ENCODE results near the gene CNOT2. TPM values are rescaled to one million over a fixed set of nuclear protein-coding genes. Genes with fewer than 3 reads are reported as not detected.

CNOT2 gene
- total RNA-seq, 1 experiment from 2014 or later: 64.7 TPM

DNA sequence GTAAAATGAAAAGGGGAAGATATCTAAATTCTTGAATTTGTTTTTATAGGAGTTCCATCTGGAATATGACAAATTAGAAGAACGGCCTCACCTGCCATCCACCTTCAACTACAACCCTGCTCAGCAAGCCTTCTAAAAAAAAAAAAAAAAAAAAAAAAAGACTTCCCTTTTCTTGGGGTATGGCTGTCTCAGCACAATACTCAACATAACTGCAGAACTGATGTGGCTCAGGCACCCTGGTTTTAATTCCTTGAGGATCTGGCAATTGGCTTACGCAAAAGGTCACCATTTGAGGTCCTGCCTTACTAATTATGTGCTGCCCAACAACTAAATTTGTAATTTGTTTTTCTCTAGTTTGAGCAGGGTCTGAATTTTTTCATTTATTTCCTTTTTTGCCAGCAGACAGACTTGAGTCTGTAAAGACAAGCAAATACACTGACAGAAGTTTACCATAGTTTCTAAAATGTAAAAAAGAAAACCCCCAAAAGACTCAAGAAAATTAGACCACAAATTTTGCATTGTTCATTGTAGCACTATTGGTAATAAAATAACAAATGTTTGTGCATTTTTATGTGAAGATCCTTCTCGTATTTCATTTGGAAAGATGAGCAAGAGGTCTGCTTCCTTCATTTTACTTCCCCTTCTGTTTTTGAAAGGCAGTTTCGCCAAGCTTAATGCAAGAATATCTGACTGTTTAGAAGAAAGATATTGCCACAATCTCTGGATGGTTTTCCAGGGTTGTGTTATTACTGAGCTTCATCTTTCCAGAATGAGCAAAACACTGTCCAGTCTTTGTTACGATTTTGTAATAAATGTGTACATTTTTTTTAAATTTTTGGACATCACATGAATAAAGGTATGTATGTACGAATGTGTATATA lies 110.8 kb downstream of the CNOT2 start (continued):
- TF ChIP-seq, protein P1, sequence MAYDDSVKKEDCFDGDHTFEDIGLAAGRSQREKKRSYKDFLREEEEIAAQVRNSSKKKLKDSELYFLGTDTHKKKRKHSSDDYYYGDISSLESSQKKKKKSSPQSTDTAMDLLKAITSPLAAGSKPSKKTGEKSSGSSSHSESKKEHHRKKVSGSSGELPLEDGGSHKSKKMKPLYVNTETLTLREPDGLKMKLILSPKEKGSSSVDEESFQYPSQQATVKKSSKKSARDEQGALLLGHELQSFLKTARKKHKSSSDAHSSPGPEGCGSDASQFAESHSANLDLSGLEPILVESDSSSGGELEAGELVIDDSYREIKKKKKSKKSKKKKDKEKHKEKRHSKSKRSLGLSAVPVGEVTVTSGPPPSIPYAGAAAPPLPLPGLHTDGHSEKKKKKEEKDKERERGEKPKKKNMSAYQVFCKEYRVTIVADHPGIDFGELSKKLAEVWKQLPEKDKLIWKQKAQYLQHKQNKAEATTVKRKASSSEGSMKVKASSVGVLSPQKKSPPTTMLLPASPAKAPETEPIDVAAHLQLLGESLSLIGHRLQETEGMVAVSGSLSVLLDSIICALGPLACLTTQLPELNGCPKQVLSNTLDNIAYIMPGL (CRISPR knock-in tag; IDR thresholded peaks at IDR 0.05): no peak

DNA sequence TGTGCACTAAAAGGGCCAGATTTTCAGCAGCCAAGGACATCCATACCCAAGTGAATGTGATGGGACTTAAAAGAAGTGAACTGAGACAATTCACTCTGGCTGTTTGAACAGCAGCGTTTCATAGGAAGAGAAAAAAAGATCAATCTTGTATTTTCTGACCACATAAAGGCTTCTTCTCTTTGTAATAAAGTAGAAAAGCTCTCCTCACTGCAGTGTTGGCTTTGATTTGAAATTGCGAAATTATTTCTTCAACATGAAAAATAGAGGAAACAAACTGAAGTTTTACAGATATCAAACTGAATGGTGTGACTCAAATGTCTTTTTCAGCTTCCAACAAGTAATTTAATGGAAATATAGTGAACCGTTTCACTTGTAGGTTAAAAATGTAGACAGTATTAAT lies 111.6 kb downstream of the CNOT2 start:
- no peaks in the 10 kb centered on the region for H3K9me3 Mint-ChIP-seq
- no peaks in the 10 kb centered on the region for H3K27me3 Mint-ChIP-seq (ENCODE audit: low read depth)
- DNase-seq (ENCODE audit: low spot score) (no peak), ATAC-seq (no peak)
- H3K4me3 Mint-ChIP-seq: no peak overlapping the region
- ChIA-PET CTCF (no interaction called here), POLR2A (no interaction called here)
- H3K36me3 Mint-ChIP-seq: peaks cover 19% of the 10 kb centered on the region
- no peak for TF ChIP-seq PRRX2 (CRISPR knock-in tag; IDR thresholded peaks at IDR 0.05)
- no peak for TF ChIP-seq FOXK1 (CRISPR knock-in tag; IDR thresholded peaks at IDR 0.05)
- TF ChIP-seq GABPB1 (CRISPR knock-in tag; IDR thresholded peaks at IDR 0.05): no peak
- TF ChIP-seq, protein P2, sequence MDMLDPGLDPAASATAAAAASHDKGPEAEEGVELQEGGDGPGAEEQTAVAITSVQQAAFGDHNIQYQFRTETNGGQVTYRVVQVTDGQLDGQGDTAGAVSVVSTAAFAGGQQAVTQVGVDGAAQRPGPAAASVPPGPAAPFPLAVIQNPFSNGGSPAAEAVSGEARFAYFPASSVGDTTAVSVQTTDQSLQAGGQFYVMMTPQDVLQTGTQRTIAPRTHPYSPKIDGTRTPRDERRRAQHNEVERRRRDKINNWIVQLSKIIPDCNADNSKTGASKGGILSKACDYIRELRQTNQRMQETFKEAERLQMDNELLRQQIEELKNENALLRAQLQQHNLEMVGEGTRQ (CRISPR knock-in tag; IDR thresholded peaks at IDR 0.05): no peak
- TF ChIP-seq, protein P3, sequence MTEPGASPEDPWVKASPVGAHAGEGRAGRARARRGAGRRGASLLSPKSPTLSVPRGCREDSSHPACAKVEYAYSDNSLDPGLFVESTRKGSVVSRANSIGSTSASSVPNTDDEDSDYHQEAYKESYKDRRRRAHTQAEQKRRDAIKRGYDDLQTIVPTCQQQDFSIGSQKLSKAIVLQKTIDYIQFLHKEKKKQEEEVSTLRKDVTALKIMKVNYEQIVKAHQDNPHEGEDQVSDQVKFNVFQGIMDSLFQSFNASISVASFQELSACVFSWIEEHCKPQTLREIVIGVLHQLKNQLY (CRISPR knock-in tag; IDR thresholded peaks at IDR 0.05): no peak
- no peak for TF ChIP-seq TEAD1 (CRISPR knock-in tag; IDR thresholded peaks at IDR 0.05)
- TF ChIP-seq, protein P4, sequence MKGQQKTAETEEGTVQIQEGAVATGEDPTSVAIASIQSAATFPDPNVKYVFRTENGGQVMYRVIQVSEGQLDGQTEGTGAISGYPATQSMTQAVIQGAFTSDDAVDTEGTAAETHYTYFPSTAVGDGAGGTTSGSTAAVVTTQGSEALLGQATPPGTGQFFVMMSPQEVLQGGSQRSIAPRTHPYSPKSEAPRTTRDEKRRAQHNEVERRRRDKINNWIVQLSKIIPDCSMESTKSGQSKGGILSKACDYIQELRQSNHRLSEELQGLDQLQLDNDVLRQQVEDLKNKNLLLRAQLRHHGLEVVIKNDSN (CRISPR knock-in tag; IDR thresholded peaks at IDR 0.05): no peak
- TF ChIP-seq, protein P5, sequence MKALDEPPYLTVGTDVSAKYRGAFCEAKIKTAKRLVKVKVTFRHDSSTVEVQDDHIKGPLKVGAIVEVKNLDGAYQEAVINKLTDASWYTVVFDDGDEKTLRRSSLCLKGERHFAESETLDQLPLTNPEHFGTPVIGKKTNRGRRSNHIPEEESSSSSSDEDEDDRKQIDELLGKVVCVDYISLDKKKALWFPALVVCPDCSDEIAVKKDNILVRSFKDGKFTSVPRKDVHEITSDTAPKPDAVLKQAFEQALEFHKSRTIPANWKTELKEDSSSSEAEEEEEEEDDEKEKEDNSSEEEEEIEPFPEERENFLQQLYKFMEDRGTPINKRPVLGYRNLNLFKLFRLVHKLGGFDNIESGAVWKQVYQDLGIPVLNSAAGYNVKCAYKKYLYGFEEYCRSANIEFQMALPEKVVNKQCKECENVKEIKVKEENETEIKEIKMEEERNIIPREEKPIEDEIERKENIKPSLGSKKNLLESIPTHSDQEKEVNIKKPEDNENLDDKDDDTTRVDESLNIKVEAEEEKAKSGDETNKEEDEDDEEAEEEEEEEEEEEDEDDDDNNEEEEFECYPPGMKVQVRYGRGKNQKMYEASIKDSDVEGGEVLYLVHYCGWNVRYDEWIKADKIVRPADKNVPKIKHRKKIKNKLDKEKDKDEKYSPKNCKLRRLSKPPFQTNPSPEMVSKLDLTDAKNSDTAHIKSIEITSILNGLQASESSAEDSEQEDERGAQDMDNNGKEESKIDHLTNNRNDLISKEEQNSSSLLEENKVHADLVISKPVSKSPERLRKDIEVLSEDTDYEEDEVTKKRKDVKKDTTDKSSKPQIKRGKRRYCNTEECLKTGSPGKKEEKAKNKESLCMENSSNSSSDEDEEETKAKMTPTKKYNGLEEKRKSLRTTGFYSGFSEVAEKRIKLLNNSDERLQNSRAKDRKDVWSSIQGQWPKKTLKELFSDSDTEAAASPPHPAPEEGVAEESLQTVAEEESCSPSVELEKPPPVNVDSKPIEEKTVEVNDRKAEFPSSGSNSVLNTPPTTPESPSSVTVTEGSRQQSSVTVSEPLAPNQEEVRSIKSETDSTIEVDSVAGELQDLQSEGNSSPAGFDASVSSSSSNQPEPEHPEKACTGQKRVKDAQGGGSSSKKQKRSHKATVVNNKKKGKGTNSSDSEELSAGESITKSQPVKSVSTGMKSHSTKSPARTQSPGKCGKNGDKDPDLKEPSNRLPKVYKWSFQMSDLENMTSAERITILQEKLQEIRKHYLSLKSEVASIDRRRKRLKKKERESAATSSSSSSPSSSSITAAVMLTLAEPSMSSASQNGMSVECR (CRISPR knock-in tag; IDR thresholded peaks at IDR 0.05; ENCODE audit: borderline replicate concordance): no peak
- no peak for TF ChIP-seq EMX1 (CRISPR knock-in tag; IDR thresholded peaks at IDR 0.05)
- TF ChIP-seq, protein P6, sequence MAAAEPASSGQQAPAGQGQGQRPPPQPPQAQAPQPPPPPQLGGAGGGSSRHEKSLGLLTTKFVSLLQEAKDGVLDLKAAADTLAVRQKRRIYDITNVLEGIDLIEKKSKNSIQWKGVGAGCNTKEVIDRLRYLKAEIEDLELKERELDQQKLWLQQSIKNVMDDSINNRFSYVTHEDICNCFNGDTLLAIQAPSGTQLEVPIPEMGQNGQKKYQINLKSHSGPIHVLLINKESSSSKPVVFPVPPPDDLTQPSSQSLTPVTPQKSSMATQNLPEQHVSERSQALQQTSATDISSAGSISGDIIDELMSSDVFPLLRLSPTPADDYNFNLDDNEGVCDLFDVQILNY (CRISPR knock-in tag; IDR thresholded peaks at IDR 0.05): no peak
- TF ChIP-seq RORB (CRISPR knock-in tag; IDR thresholded peaks at IDR 0.05): no peak
- no peak overlapping the region for H3K27ac Mint-ChIP-seq
- H3K4me1 Mint-ChIP-seq: no peaks in the 10 kb centered on the region

DNA sequence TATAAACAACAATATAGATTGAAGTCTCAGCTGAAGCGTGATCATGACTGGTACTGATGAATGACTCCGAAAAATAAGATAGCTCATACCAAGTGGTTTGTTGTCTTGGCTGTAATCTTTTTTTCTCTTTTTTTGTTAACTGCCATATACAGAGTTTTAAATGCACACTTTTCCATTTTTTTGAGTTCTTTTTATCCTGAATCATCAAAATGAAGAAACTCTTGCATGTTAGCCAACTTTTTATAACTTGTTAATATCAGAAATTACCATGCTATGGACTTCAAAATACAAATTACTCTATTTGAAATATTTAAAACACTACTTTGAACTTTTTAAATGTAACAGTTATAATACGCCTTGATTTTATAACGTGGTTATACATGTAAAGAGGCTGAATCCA lies 112.7 kb downstream of the CNOT2 start:
- ChIA-PET POLR2A (no interaction called here), CTCF (interaction anchor here (0.7 kb wide), 1 partner anchor 452 kb away, joined by 3 read pairs; no protein-coding TSS in a partner anchor)
- TF ChIP-seq ETV6 (CRISPR knock-in tag; IDR thresholded peaks at IDR 0.05) (no peak), ZNF423 (CRISPR knock-in tag; IDR thresholded peaks at IDR 0.05) (no peak), NFE2L1 (CRISPR knock-in tag; IDR thresholded peaks at IDR 0.05) (no peak), NR1H2 (CRISPR knock-in tag; IDR thresholded peaks at IDR 0.05) (no peak), HMGA2 (CRISPR knock-in tag; IDR thresholded peaks at IDR 0.05) (no peak), GTF2I (CRISPR knock-in tag; conservative IDR thresholded peaks at IDR 0.05) (no peak), MYBL2 (CRISPR knock-in tag; IDR thresholded peaks at IDR 0.05) (no peak)
- TF ChIP-seq, protein P7, sequence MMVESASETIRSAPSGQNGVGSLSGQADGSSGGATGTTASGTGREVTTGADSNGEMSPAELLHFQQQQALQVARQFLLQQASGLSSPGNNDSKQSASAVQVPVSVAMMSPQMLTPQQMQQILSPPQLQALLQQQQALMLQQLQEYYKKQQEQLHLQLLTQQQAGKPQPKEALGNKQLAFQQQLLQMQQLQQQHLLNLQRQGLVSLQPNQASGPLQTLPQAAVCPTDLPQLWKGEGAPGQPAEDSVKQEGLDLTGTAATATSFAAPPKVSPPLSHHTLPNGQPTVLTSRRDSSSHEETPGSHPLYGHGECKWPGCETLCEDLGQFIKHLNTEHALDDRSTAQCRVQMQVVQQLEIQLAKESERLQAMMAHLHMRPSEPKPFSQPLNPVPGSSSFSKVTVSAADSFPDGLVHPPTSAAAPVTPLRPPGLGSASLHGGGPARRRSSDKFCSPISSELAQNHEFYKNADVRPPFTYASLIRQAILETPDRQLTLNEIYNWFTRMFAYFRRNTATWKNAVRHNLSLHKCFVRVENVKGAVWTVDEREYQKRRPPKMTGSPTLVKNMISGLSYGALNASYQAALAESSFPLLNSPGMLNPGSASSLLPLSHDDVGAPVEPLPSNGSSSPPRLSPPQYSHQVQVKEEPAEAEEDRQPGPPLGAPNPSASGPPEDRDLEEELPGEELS (CRISPR knock-in tag; IDR thresholded peaks at IDR 0.05): no peak
- TF ChIP-seq, protein P8, sequence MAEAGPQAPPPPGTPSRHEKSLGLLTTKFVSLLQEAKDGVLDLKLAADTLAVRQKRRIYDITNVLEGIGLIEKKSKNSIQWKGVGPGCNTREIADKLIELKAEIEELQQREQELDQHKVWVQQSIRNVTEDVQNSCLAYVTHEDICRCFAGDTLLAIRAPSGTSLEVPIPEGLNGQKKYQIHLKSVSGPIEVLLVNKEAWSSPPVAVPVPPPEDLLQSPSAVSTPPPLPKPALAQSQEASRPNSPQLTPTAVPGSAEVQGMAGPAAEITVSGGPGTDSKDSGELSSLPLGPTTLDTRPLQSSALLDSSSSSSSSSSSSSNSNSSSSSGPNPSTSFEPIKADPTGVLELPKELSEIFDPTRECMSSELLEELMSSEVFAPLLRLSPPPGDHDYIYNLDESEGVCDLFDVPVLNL (CRISPR knock-in tag; IDR thresholded peaks at IDR 0.05; ENCODE audit: borderline replicate concordance, low read depth): no peak
- Mint-ChIP-seq H3K4me1 (peaks cover 9% of the 10 kb centered on the region), H3K9me3 (no peaks in the 10 kb centered on the region), H3K27ac (no peak overlapping the region), H3K36me3 (peaks cover 19% of the 10 kb centered on the region), H3K27me3 (ENCODE audit: low read depth) (no peaks in the 10 kb centered on the region), H3K4me3 (no peak overlapping the region)
- ATAC-seq: no peak
- no peak for DNase-seq (ENCODE audit: low spot score)
